ENCODE measurements around the gene VSTM1. TPM values are rescaled to one million over a fixed set of nuclear protein-coding genes. Genes with fewer than 3 reads are reported as not detected.

The VSTM1 gene
- total RNA-seq, 1 experiment from 2014 or later: not detected

DNA sequence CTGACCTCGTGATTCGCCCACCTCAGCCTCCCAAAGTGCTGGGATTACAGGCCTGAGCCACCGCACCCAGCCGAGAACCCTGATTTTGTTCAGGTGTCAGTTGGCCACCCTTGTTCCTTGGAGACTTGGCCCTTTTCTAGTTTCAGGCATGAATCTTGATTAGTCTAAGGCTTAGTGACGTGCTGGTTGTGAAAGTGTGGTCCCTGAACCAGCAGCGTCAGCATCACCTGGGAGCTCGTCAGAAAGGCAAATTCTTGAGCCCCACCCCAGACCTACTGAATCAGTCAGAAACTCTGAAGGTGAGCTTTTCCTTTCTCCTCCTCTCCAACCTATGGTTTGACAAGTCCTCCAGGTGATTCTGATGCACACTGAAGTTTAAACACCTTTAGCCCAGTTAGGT lies 37.0 kb downstream of the VSTM1 start:
- H2AFZ ChIP-seq (ENCODE audit: low read length): no peak overlapping the region
- H2BK20ac ChIP-seq (ENCODE audit: low read depth, low read length, poor library complexity, severe bottlenecking): no peak overlapping the region
- H2AK5ac ChIP-seq (ENCODE audit: insufficient read length, low read length): no peak overlapping the region
- H3K4me2 ChIP-seq (ENCODE audit: insufficient read depth, insufficient read length, low read length): no peak overlapping the region
- no peak overlapping the region for H3K27ac ChIP-seq (ENCODE audit: insufficient read length, low read depth, low read length)
- DNase-seq: no peak
- H3K79me1 ChIP-seq (ENCODE audit: insufficient read depth, low read depth, low read length, poor library complexity, severe bottlenecking): no peaks in the 10 kb centered on the region
- no peaks in the 10 kb centered on the region for H3K9me3 ChIP-seq (ENCODE audit: control insufficient read depth, low read depth, low read length)
- peaks cover 8% of the 10 kb centered on the region for H3K27me3 Mint-ChIP-seq (ENCODE audit: low read depth)
- H4K91ac ChIP-seq (ENCODE audit: insufficient read length, low read depth, low read length): no peak overlapping the region
- no peaks in the 10 kb centered on the region for H3K23me2 ChIP-seq (ENCODE audit: insufficient read length, low read depth, low read length, poor library complexity, severe bottlenecking)
- H2BK5ac ChIP-seq (ENCODE audit: insufficient read length, low read length): no peak overlapping the region
- H3K4me1 Mint-ChIP-seq: peaks cover 23 to 25% of the 10 kb centered on the region in 2 experiments
- no CpG with 5 or more reads among the region's 7 CpGs for WGBS (ENCODE audit: extremely low coverage, insufficient read length, low lambda C conversion rate)
- H3K4me1 ChIP-seq (ENCODE audit: insufficient read depth, low read length): no peaks in the 10 kb centered on the region; the same call in 1 of the 2 replicates
- no peak overlapping the region for H2BK15ac ChIP-seq (ENCODE audit: low read depth, low read length)
- H2BK120ac ChIP-seq (ENCODE audit: low read depth, low read length, poor library complexity, severe bottlenecking): no peak overlapping the region
- no peak overlapping the region for H3K4me3 Mint-ChIP-seq
- H3K9me3 Mint-ChIP-seq: peaks cover 0 to 1% of the 10 kb centered on the region in 2 experiments; a peak in 1 of 5 replicates
- H3K9ac ChIP-seq (ENCODE audit: extremely low read depth, insufficient read length, low read length): no peak overlapping the region
- H3K79me2 ChIP-seq (ENCODE audit: insufficient read depth, low read length): no peaks in the 10 kb centered on the region
- H4K8ac ChIP-seq (replicated peaks; ENCODE audit: insufficient read length, low read depth, low read length): no peak overlapping the region
- H4K20me1 ChIP-seq (ENCODE audit: control insufficient read depth, insufficient read depth, insufficient read length): no peaks in the 10 kb centered on the region
- no peak overlapping the region for H3K4ac ChIP-seq (ENCODE audit: low read depth, low read length)
- H3K27me3 ChIP-seq (ENCODE audit: insufficient read depth, low read length): no peaks in the 10 kb centered on the region
- no peak overlapping the region for H2BK12ac ChIP-seq (ENCODE audit: insufficient read length, low read depth, low read length)
- H3K23ac ChIP-seq (ENCODE audit: insufficient read length, low read depth, low read length): no peak overlapping the region
- no peak overlapping the region for H3K56ac ChIP-seq (ENCODE audit: insufficient read length, low read depth, low read length)
- no peak overlapping the region for H3K14ac ChIP-seq (ENCODE audit: insufficient read depth, low read length)
- no peak overlapping the region for H3K27ac Mint-ChIP-seq
- no peak overlapping the region for H3K18ac ChIP-seq (ENCODE audit: insufficient read length, low read depth, low read length)
- peaks cover 0 to 3% (median 0%) of the 10 kb centered on the region in 3 experiments; a peak in 1 of 7 replicates for H3K36me3 Mint-ChIP-seq (ENCODE audit: insufficient read depth in 1 of 3, low read depth in 3 of 3)
- no peak overlapping the region for H4K5ac ChIP-seq (ENCODE audit: insufficient read length, low read depth, low read length)
- H3T11ph ChIP-seq (ENCODE audit: low read length): no peak overlapping the region
- no peak for TF ChIP-seq CTCF (conservative IDR thresholded peaks at IDR 0.05)
